ENCODE results near the gene PCP4L1.
"Not testable (repeated sequence)": the region's sequence is repeated elsewhere in the genome, so short reads cannot be mapped to it uniquely, and the experiment has no call there.

Gene PCP4L1

DNA sequence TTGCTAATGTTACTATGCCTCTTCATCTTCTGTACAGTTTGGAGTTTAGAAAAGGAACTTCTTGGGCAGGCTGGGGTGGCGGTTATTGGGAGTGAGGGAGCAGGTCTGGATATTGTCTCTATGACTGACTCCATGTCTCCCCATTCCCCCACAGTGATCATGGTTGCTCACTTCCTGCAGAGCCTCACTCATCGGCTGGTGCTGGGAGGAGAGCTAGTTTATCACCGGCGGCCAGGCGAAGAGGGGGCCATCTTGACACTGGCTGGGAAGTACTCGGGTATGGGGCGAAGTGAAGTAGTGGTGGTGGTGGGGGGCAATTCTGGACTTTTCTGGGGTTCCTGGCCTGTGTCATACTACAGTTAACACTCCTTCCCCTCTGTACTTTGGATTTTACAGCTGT is 30.5 kb upstream of the PCP4L1 start:
- DNase-seq (ENCODE audit: low read depth) = no peak

DNA sequence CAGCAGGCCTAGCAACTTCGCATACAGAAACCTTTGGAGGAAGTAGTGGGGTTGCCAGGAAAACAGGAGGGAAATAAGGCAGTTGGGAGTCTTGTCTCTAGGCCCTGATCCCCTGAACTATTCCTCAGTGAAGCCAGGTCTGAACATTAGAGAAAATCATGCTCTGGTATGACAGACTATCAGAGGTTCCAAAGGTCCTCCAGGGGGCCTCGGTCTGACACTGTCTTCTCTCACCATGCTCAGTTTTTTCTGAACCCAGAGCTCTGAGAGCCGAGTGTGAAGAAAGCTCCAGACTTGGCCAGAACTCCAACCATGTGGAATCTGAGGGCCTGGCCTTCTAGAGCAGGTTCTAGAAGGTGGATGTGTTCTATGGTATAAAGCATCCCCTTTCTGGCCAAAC is 28.6 kb upstream of the PCP4L1 start:
- DNase-seq (ENCODE audit: low read depth) = no peak

DNA sequence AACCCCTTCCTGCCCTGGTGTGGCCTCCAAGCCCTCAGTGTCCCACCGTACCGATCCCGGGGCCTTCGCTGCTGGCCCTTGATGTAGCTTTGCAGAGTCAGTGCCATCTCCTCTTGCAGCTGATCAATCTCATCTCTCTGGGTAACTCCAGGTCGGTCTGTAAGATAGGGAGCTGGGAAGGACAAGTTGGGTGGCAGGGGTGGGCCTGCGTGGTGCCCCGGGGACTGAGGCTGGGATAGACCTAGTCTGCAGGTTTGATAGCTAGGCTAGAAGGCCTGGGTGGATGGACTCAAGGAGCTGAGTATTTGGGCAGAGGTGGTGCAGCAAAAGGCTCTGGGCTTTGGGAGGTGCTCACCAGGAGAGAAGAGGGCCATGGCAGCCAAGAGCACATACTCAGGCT is 27.8 kb upstream of the PCP4L1 start:
- DNase-seq (ENCODE audit: low read depth) = no peak

DNA sequence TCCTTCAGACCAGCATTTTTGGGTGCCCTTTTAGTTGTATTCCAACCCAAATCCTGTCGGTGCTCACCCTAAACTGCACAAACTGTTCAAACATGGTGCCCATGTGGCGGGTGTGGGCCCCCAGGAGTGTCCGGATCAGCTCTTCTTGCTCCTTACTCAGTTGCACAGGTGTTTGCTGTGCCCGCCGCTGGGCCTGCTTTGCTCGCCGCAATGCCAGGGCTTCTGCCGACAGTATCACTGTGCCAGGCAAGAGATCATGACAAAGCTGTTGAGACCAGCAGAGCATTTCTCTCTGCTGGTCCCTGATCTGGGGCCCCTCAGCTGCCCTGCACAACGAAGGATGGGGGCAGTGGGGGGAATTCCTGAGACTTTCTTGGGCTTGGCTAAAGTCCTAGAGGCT is 25.4 kb upstream of the PCP4L1 start:
- DNase-seq (ENCODE audit: low read depth) = no peak

DNA sequence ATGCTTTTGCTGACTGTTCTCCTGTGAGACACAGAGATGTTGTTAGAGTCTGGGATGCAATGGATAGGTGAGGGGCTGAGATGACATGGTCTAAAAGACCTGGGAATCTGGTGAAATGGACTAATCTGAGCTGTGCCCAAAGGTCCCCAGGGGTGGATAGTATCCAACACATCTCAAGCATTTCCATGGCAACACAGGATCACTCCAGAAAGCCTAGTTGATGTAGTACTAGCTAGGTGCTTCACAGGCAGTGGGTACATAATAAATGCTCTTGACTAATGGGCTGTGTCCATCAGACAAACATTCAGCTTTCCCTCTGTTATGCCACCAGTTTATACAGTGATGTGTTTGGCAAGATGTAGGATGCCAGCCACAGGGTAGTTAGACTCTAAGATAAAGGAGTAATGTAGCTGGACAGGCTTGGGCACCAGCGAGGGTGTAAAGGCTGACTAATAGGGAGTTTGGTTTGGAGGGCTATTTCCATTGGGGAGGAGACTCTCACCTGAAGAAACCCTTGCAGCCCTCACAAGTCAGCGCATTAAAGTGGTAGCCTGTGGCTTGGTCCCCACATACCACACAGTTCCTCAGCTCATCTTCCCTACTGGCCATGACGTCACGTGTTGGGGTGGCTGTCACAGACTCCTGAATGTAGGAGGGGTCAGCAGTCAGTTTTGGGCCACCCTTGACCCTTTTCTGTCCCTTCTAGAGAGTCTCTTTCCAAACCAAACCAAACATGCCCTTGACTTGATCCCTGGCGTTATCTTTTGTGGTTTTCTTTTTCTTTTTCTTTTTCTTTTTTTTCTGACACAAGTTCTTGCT is 22.4 kb upstream of the PCP4L1 start:
- DNase-seq (ENCODE audit: low read depth) = no peak

DNA sequence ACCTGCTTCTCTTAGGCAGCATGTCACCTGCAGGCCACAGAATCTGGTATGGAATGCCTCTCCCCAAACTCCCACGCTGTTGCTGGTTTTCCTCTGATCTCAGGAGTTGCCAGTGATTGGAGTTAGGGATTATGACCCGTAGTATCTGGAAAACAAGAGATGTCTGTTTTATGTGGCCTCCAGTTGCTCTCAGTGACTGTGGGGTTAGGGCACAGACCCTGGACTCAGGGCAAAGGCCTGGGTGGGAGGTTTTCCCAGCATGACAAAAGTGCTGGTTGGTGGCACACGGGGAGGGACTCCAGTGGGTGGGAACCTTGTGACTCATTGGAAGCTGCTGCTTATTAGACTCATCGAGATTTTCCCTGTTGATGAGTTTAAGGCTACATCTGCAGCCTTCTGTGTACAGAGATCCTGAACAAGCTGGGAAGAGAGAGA is 20.5 kb upstream of the PCP4L1 start, which contains the start of gene NR1I3:
TSS of gene NR1I3 (minus strand) at position 165 of the 435 bp plus-strand sequence. CDS start 1,638 bp downstream, outside the sequence.
- no peak for DNase-seq (ENCODE audit: low read depth)

DNA sequence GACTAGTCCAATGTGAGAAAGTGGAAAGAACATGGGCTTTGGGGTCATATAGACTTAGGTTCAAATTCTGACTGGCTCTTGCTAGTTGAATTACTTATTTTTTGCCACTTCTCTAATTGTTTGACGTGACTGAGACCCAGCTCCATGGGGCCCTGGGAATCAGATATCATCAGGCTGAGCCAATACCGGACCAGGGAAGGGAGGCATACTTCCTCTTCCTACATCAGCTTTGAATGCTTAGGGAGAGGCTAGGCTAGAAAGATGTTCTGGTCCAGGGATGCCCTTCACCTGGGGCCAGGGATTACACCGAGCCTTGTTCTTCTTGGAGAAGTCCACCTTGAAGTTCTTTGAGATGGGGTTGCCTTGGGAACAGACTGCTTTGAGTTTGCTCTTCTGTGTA is 16.9 kb upstream of the PCP4L1 start:
- no peak for DNase-seq (ENCODE audit: low read depth)

DNA sequence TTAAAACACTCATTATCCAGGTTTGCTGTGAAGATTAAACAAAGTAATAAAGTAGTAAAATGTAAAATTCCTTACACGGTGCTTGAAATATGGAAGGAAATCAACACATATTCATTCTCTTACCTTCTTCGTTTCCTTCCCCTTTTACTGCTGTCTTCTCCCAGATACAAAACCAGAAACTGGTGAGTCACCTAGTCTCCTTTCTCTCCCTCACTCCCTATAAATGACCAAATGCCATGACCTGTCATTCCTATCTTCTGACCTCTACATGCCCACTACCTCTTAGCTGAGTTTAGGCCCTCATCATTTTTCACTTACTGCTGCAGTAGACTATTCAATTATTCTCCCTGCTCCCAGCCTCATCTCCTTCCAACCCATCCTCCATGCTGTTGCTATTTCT is 16.2 kb upstream of the PCP4L1 start:
- DNase-seq (ENCODE audit: low read depth) = no peak

DNA sequence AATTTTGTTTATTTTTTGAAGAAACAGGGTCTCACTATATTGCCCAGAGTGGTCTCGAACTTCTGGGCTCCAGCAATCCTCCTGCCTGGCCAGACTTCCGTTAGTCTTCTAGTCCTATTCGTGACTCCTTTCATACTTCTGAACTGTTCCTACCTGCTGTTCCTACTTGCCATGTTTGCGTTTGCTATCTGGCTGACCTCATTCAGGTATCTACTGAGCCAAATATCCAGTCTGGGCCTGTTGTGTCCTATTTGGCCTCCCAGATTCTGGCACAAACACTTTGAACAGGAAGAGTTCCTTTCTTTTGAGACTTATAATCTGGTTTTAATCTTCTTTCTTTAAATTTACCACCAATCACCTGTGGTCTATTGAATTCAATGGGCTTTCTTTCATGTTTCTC is 13.7 kb upstream of the PCP4L1 start:
- no peak for DNase-seq (ENCODE audit: low read depth)

DNA sequence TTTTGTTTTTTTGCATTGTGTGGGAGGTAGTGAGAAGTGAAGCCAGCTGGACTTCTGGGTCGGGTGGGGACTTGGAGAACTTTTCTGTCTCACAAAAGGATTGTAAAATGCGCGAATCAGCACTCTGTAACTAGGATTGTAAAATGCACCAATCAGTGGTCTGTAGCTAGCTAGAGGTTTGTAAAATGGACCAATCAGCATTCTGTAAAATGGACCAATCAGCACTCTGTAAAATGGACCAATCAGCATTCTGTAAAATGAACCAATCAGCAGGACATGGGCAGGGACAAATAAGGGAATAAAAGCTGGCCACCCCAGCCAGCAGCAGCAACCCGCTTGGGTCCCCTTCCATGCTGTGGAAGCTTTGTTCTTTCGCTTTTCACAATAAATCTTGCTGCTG is 8.4 kb upstream of the PCP4L1 start:
- not testable (repeated sequence) for DNase-seq (ENCODE audit: low read depth)

DNA sequence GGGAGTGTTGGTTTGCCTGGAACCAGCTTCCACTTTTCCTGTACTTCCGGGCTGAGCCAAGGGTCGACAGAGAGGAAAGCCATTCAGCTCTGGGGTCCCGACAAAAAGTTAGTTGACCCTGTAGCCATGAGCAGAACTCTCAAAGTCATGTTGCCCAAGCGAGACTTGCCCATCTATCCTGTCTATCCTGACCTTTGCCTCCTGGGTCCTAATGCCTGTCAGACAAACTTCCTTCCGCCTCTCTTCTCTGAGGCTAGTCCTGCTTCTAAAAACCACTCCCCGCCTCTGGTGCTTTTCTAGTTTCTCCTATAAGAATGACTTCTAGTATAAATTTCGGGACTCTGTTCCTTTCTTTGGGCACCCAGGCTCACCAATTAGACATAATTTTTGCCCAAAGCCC is 7.7 kb upstream of the PCP4L1 start:
- DNase-seq (ENCODE audit: low read depth) = no peak

DNA sequence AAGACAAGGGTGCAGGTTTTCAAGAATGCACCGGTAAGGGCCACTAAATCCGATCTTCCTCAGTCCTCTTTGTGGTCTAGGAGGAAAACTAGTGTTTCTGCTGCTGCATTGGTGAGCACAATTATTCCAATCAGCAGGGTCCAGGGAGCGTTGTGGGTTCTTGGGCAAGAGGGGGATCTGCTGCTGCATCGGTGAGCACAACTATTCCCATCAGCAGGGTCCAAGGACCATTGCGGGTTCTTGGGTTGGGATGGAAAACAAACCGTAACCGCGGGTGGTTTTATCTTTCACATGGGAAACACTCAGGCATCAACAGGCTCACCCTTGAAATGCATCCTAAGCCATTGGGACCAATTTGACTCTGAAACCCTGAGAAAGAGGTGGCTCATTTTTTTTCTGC is 7.0 kb upstream of the PCP4L1 start:
- no peak for DNase-seq (ENCODE audit: low read depth)

DNA sequence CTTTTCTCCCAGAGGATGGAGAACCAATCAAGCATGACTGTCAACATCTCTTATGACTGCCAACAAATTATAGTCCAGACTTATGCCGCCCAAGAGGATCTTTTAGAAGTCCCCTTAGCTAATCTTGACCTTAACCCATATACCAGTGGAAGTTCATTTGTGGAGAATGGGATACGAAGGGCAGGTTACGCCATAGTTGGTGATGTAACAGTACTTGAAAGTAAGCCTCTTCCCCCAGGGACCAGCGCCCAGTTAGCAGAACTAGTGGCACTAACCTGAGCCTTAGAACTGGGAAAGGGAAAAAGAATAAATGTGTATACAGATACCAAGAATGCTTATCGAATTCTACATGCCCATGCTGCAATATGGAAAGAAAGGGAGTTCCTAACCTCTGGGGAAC is 3.2 kb upstream of the PCP4L1 start:
- DNase-seq (ENCODE audit: low read depth) = not testable (repeated sequence)

DNA sequence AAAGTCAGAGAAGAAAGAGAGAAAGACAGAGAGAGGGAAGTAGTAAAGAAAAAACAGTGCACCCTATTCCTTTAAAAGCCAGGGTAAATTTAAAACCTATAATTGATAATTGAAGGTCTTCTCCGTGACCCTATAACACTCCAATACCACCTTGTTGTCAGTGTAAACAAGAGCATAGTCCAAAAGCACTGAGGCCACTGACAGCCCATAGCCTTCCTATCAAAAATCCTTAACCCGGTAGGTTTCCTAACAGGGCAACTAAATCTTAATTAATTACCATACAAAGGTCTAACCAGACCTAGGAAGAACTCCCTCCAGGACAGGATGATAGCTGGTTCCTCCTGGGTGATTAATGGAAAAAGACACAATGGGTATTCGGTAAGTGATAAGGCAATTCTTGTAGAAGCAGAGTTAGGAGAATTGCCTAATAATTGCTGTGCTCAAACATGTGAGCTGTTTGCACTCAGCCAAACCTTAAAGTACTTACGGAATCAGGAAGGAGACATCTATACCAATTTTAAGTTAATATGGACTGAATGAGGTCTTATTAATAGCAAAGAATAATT is 2.5 kb upstream of the PCP4L1 start:
- DNase-seq (ENCODE audit: low read depth) = not testable (repeated sequence)

DNA sequence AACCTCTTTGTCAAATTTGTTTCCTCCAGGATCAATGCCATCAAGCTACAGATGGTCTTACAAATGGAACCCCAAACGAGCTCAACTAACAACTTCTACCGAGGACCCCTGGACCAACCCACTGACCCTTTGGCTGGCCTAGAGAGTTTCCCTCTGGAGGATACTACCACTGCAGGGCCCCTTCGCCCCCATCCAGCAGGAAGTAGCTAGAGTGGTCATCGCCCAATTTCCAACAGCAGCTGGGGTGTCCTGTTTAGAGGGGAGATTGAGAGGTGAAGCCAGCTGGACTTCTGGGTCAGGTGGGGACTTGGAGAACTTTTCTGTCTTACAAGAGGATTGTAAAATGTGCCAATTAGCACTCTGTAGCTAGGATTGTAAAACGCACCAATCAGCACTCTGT is 1.4 kb upstream of the PCP4L1 start:
- DNase-seq (ENCODE audit: low read depth) = not testable (repeated sequence)

DNA sequence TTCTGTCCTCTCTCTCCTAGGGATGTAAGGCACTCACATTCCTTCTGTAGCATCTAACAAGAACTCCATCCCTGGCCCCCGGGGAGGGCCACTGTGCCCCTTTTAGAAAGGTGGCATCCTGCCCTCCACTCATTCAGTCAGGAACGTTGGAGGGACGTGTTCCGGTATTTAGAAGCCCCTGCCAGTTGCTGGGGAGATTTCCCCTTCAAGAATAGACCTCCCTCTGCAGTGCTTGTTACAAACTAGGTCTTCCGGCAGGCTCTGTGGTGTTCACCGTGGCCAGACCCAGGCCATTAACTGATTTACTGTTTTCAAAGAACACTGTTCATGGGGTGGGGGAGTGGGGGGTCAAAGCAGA is 779 bp downstream of the PCP4L1 start:
- DNase-seq (ENCODE audit: low read depth) = no peak

DNA sequence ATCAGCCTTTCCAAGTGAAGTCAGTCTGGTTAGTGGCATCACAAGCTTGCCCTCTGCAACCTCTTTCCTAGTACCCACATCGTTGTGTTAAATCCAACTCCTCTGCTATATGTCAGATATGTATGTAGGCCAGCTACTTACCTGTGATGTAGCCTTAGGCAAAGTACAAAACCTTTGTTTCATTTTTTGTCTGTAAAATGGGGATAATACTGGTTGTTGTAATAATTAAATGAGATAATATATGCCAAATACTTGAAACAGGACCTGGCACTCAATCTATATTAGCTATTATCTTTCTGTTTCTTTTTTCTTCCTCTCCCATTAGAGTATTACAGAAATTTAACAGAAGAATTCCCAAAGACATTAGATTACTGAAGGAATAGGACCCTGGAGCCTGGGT is 1.2 kb downstream of the PCP4L1 start:
- no peak for DNase-seq (ENCODE audit: low read depth)

DNA sequence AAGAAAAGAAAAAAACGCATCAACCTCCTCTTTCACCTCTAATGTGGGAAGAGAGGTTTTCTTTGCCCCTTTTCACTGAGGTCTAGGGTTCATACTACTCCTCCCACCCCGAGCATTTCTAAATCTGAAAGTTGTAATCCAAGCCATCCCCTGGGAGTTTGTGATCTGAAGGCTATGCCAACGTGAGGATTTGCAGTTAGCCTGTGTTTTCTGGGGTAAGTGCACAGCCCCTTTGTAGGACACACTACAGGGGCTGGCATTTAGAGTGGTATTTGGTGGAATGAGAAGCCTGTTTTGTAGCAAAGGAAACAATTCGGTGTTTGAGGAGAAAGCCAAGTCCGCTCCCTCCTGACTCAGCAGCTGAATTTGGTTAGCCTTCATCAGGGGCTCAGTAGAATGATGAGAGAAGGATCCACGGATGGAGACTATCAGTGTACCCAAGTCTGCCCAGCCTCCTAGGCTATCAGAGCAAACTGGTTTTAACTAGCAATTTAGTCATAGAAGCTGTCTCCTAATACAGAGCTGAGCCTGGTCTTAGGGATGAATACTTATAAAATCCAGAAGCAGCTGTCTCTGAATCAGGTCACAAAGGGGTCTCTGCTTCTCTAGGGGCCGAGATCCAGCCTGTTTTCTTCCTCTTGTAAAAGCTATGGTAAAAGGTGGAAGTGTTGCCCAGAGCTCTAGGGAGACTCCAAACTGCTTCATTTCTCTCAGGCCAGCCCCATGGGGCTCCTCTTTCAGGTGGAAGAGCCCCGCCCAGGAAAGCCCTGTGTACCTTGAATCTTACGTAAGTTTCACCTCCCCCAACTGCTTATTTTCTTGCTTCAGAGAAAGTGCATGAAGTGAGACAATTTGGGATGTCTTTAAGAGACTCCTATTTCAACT is 2.1 kb downstream of the PCP4L1 start:
- no peak for DNase-seq (ENCODE audit: low read depth)

DNA sequence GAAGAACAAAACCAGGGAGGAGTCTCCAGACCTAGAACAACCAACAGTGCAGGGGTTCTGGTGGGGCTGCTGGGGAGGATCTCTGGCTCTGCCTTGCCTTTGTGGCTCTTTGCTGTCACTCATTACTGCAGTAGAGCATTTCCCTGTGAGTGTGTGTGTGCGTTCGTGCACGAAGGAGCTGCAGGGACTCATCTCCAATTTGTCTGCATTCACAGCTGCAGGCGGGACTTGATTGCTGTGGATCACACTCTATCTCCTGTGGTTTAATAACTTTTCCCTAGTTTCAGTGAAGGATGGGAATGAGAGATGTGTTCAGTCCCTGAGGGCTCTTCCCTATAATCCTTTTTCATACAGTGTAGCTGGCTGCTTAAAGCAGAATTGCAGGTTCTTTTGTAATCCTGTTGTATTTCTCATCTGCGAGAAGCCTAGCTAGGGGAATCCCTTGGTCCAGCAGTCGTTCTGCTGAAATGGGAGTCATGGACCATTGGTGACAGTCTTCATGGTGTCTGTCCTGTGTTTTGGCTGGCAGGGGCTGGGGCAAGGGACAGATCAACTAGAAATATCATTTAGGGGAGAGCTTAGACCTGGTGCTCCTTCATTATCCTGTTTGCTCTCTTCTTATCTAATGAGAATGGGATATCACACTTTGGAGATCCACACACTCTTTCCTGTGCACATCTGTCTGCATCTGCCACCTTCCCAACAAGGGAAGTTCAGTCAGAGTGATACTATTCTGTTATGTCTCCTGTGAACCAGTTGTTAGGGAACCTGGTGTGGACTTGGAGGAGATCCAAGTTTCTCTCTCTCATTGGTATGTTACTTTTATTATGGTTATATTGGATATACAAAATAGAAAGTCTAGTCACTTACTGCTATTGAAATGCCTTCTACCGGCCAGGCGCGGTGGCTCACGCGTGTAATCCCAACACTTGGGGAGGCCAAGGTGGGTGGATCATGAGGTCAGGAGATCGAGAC is 3.0 kb downstream of the PCP4L1 start:
- DNase-seq (ENCODE audit: low read depth) = no peak

DNA sequence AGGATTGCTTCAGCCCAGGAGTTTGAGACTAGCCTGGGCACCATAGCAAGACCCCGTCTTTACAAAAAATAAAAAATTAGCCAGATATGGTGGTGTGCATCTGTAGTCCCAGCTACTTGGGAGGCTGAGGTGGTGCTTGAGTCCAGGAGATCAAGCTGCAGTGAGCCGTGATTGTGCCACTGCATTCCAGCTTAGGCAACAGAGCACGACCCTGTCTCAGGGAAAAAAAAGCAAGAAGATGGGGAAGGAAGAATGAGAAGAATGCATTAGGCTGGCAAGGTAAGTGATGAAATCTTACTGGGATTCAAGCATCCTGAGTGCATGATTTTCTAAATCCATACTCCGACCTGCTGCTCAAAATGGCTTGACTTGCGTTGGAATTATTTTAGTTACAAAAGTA is 6.8 kb downstream of the PCP4L1 start:
- DNase-seq (ENCODE audit: low read depth) = no peak

DNA sequence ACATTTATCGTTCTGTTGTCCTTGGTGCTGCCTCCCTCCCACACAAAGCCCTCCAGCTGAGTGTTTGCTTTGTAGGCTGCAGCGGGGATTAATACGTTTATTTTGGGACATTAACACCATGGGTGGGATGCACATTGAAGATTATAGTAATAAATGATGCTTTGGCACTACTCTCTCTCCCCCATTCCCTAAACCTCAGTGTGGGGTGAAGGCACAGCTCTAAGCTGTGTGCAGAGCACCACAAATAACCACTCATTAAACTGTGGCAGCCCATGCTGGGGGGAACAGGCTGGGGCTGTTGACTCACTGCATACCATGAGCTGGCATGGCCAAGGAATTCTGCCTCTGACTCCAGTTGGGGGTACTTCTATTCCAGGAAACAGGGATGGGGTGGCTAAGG is 7.7 kb downstream of the PCP4L1 start:
- no peak for DNase-seq (ENCODE audit: low read depth)

DNA sequence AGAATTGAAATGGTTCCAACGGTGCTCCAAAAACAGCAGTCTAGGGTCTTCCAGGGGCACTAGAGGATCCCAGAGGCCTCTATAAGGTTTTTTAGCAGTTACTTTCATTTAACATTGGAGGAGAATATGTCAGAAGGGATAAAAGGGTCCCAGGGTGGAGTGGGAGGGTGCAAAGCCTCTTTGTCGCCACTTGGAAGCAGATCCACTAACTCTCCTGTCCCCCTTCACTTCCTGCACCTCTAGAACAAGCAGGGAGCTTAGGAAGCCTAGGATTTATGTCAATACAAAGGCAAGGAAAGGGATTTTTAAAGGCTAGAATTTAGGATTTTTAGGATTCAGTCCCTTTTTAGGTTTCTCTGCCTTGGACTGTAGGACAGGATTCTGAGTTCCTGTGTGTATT is 8.3 kb downstream of the PCP4L1 start:
- no peak for DNase-seq (ENCODE audit: low read depth)
